ENCODE measurements around the gene NAT9.

- TF ChIP-seq SREBF2 (IDR thresholded peaks at IDR 0.05) (no peak), ELK1 (IDR thresholded peaks at IDR 0.05; ENCODE audit: low read depth, low read length) (no peak), CHD2 (IDR thresholded peaks at IDR 0.05; ENCODE audit: low read length, partially characterized antibody) (no peak), HDAC2 (IDR thresholded peaks at IDR 0.05) (no peak), CTCF (IDR thresholded peaks at IDR 0.05) (no peak), CHD4 (IDR thresholded peaks at IDR 0.05; ENCODE audit: borderline replicate concordance) (no peak), RCOR1 (IDR thresholded peaks at IDR 0.05; ENCODE audit: low read depth, low read length) (no peak), ZFP36 (IDR thresholded peaks at IDR 0.05; ENCODE audit: borderline replicate concordance, partially characterized antibody) (no peak)
These were observed 45.6 kb upstream of the NAT9 start for GRCh38 chr17:74821655-74822334.

Data from A549 (cell line).